ENCODE data around the gene TMEM238.

Gene TMEM238

GRCh38 chr19:55389386-55390317 is 5.6 kb upstream of the TMEM238 start:
- H3K27ac ChIP-seq (ENCODE audit: insufficient read depth, low read depth, low read length, poor library complexity, severe bottlenecking) = no peak overlapping the region
- 82 to 85% methylated on average over 21 of the region's 21 CpGs for WGBS, 2 experiments
- peaks cover 46% of the 10 kb centered on the region for H3K4me1 ChIP-seq (ENCODE audit: control insufficient read depth, insufficient read depth, low read length)
- H3K9me3 ChIP-seq (ENCODE audit: control insufficient read depth, low read length) = no peaks in the 10 kb centered on the region
- no peak overlapping the region for H3K4me3 ChIP-seq (ENCODE audit: insufficient read depth, low read depth, low read length)
- no peaks in the 10 kb centered on the region for H3K27me3 ChIP-seq (ENCODE audit: control insufficient read depth, insufficient read depth, low read length, poor library complexity, severe bottlenecking)
- peaks cover 32% of the 10 kb centered on the region for H3K36me3 ChIP-seq (ENCODE audit: control insufficient read depth, insufficient read depth, low read length)

GRCh38 chr19:55387736-55388497 is 3.8 kb upstream of the TMEM238 start:
- H3K4me3 ChIP-seq (ENCODE audit: insufficient read depth, low read depth, low read length) = no peak overlapping the region
- no peaks in the 10 kb centered on the region for H3K9me3 ChIP-seq (ENCODE audit: control insufficient read depth, low read length)
- 93 to 94% methylated on average over 24 of the region's 24 CpGs for WGBS, 2 experiments
- peaks cover 32% of the 10 kb centered on the region for H3K36me3 ChIP-seq (ENCODE audit: control insufficient read depth, insufficient read depth, low read length)
- peaks cover 5% of the 10 kb centered on the region for H3K27me3 ChIP-seq (ENCODE audit: control insufficient read depth, insufficient read depth, low read length, poor library complexity, severe bottlenecking)
- H3K27ac ChIP-seq (ENCODE audit: insufficient read depth, low read depth, low read length, poor library complexity, severe bottlenecking) = no peak overlapping the region
- peaks cover 43% of the 10 kb centered on the region for H3K4me1 ChIP-seq (ENCODE audit: control insufficient read depth, insufficient read depth, low read length)

- no peak overlapping the region for H3K27ac ChIP-seq (ENCODE audit: insufficient read depth, low read depth, low read length, poor library complexity, severe bottlenecking)
- WGBS, 2 experiments = 9% methylated on average over 33 of the region's 33 CpGs
Observed at GRCh38 chr19:55386493-55386971, 2.4 kb upstream of the TMEM238 start.

GRCh38 chr19:55385724-55386492 is 1.8 kb upstream of the TMEM238 start, which contains the start of gene RPL28:
TSS of gene RPL28 (plus strand) at chr19:55385932. CDS start at chr19:55386358, 426 bp downstream.
- Histone ChIP-seq H3K9me3 (ENCODE audit: control insufficient read depth, low read length) (no peaks in the 10 kb centered on the region), H3K36me3 (ENCODE audit: control insufficient read depth, insufficient read depth, low read length) (peaks cover 32% of the 10 kb centered on the region)
- 0% methylated on average over 68 of the region's 68 CpGs for WGBS, 2 experiments

More at GRCh38 chr19:55386493-55386971, 2.4 kb upstream of the TMEM238 start:
- Histone ChIP-seq H3K27me3 (ENCODE audit: control insufficient read depth, insufficient read depth, low read length, poor library complexity, severe bottlenecking) (peaks cover 12% of the 10 kb centered on the region), H3K4me1 (ENCODE audit: control insufficient read depth, insufficient read depth, low read length) (peaks cover 32% of the 10 kb centered on the region), H3K36me3 (ENCODE audit: control insufficient read depth, insufficient read depth, low read length) (peaks cover 32% of the 10 kb centered on the region), H3K4me3 (ENCODE audit: insufficient read depth, low read depth, low read length) (peak overlapping the region; percentile 83), H3K9me3 (ENCODE audit: control insufficient read depth, low read length) (no peaks in the 10 kb centered on the region)

GRCh38 chr19:55384920-55385723 is 1.0 kb upstream of the TMEM238 start:
- 8% methylated on average over 34 of the region's 34 CpGs for WGBS, 2 experiments
- Histone ChIP-seq H3K36me3 (ENCODE audit: control insufficient read depth, insufficient read depth, low read length) (peaks cover 32% of the 10 kb centered on the region), H3K9me3 (ENCODE audit: control insufficient read depth, low read length) (no peaks in the 10 kb centered on the region), H3K4me1 (ENCODE audit: control insufficient read depth, insufficient read depth, low read length) (peaks cover 32% of the 10 kb centered on the region), H3K27ac (ENCODE audit: insufficient read depth, low read depth, low read length, poor library complexity, severe bottlenecking) (peak overlapping the region; percentile 68), H3K4me3 (ENCODE audit: insufficient read depth, low read depth, low read length) (peak overlapping the region; percentile 83), H3K27me3 (ENCODE audit: control insufficient read depth, insufficient read depth, low read length, poor library complexity, severe bottlenecking) (peaks cover 12% of the 10 kb centered on the region)

More at GRCh38 chr19:55385724-55386492, 1.8 kb upstream of the TMEM238 start, which contains the start of gene RPL28:
- peak within 1 kb of the TSS; percentile 68 for H3K27ac ChIP-seq (ENCODE audit: insufficient read depth, low read depth, low read length, poor library complexity, severe bottlenecking)
- H3K4me3 ChIP-seq (ENCODE audit: insufficient read depth, low read depth, low read length) = peak within 1 kb of the TSS; percentile 83
- peaks cover 32% of the 10 kb centered on the region for H3K4me1 ChIP-seq (ENCODE audit: control insufficient read depth, insufficient read depth, low read length)
- peaks cover 12% of the 10 kb centered on the region for H3K27me3 ChIP-seq (ENCODE audit: control insufficient read depth, insufficient read depth, low read length, poor library complexity, severe bottlenecking)

- WGBS, 2 experiments = 5% methylated on average over 88 of the region's 88 CpGs
- Histone ChIP-seq H3K27ac (ENCODE audit: insufficient read depth, low read depth, low read length, poor library complexity, severe bottlenecking) (no peak overlapping the region), H3K27me3 (ENCODE audit: control insufficient read depth, insufficient read depth, low read length, poor library complexity, severe bottlenecking) (peaks cover 22% of the 10 kb centered on the region), H3K4me1 (ENCODE audit: control insufficient read depth, insufficient read depth, low read length) (peaks cover 26% of the 10 kb centered on the region), H3K4me3 (ENCODE audit: insufficient read depth, low read depth, low read length) (peak overlapping the region; percentile 43), H3K9me3 (ENCODE audit: control insufficient read depth, low read length) (no peaks in the 10 kb centered on the region), H3K36me3 (ENCODE audit: control insufficient read depth, insufficient read depth, low read length) (peaks cover 17% of the 10 kb centered on the region)
Observed at GRCh38 chr19:55383279-55384130, 587 bp downstream of the TMEM238 start.

GRCh38 chr19:55382522-55383054 is 1.5 kb downstream of the TMEM238 start:
- Histone ChIP-seq H3K9me3 (ENCODE audit: control insufficient read depth, low read length) (no peaks in the 10 kb centered on the region), H3K36me3 (ENCODE audit: control insufficient read depth, insufficient read depth, low read length) (peaks cover 7% of the 10 kb centered on the region), H3K4me1 (ENCODE audit: control insufficient read depth, insufficient read depth, low read length) (peaks cover 26% of the 10 kb centered on the region), H3K27me3 (ENCODE audit: control insufficient read depth, insufficient read depth, low read length, poor library complexity, severe bottlenecking) (peaks cover 31% of the 10 kb centered on the region), H3K27ac (ENCODE audit: insufficient read depth, low read depth, low read length, poor library complexity, severe bottlenecking) (no peak overlapping the region), H3K4me3 (ENCODE audit: insufficient read depth, low read depth, low read length) (no peak overlapping the region)
- 98 to 100% methylated on average over 3 of the region's 3 CpGs for WGBS, 2 experiments

GRCh38 chr19:55382013-55382412 is 2.1 kb downstream of the TMEM238 start:
- peaks cover 35% of the 10 kb centered on the region for H3K27me3 ChIP-seq (ENCODE audit: control insufficient read depth, insufficient read depth, low read length, poor library complexity, severe bottlenecking)
- H3K9me3 ChIP-seq (ENCODE audit: control insufficient read depth, low read length) = no peaks in the 10 kb centered on the region
- H3K4me3 ChIP-seq (ENCODE audit: insufficient read depth, low read depth, low read length) = no peak overlapping the region
- H3K36me3 ChIP-seq (ENCODE audit: control insufficient read depth, insufficient read depth, low read length) = peaks cover 2% of the 10 kb centered on the region
- 93 to 95% methylated on average over 5 of the region's 5 CpGs for WGBS, 2 experiments
- peaks cover 26% of the 10 kb centered on the region for H3K4me1 ChIP-seq (ENCODE audit: control insufficient read depth, insufficient read depth, low read length)
- H3K27ac ChIP-seq (ENCODE audit: insufficient read depth, low read depth, low read length, poor library complexity, severe bottlenecking) = no peak overlapping the region

All from ectodermal cell (in vitro differentiated cells).